ENCODE data around the gene SKI. TPM values are rescaled to one million over a fixed set of nuclear protein-coding genes. Genes with fewer than 3 reads are reported as not detected.

Gene SKI
- total RNA-seq, 1 experiment from 2014 or later: 5.3 TPM

GRCh38 chr1:2194319-2194897 lies 33.7 kb upstream of the SKI start, which contains the start of gene FAAP20:
Gene FAAP20 (minus strand): TSS chr1:2194772. CDS start chr1:2194749, 23 bp downstream.
- peak; percentile 81 for DNase-seq (ENCODE audit: low read depth)

- DNase-seq (ENCODE audit: low read depth): peak; percentile 91
Measured at GRCh38 chr1:2194898-2195673, 33.0 kb upstream of the SKI start.

GRCh38 chr1:2195785-2196184 lies 32.3 kb upstream of the SKI start:
- no peak for DNase-seq (ENCODE audit: low read depth)

- no peak for DNase-seq (ENCODE audit: low read depth)
Measured at GRCh38 chr1:2196901-2197638, 31.0 kb upstream of the SKI start.

- DNase-seq (ENCODE audit: low read depth): no peak
Measured at GRCh38 chr1:2197707-2198165, 30.4 kb upstream of the SKI start.

GRCh38 chr1:2198571-2198970 lies 29.5 kb upstream of the SKI start:
- no peak for DNase-seq (ENCODE audit: low read depth)

- DNase-seq (ENCODE audit: low read depth): no peak
Measured at GRCh38 chr1:2199042-2199810, 28.9 kb upstream of the SKI start.

GRCh38 chr1:2200308-2200943 lies 27.7 kb upstream of the SKI start:
- DNase-seq (ENCODE audit: low read depth): no peak

GRCh38 chr1:2201062-2201461 lies 27.1 kb upstream of the SKI start:
- DNase-seq (ENCODE audit: low read depth): no peak

- no peak for DNase-seq (ENCODE audit: low read depth)
Measured at GRCh38 chr1:2202008-2202575, 26.0 kb upstream of the SKI start.

- no peak for DNase-seq (ENCODE audit: low read depth)
Measured at GRCh38 chr1:2202843-2203601, 25.1 kb upstream of the SKI start.

- DNase-seq (ENCODE audit: low read depth): no peak
Measured at GRCh38 chr1:2203671-2204414, 24.3 kb upstream of the SKI start.

GRCh38 chr1:2204415-2205190 lies 23.5 kb upstream of the SKI start:
- DNase-seq (ENCODE audit: low read depth): peak; percentile 83

- DNase-seq (ENCODE audit: low read depth): peak; percentile 93
Measured at GRCh38 chr1:2205191-2205952, 22.7 kb upstream of the SKI start.

GRCh38 chr1:2206813-2207487 lies 21.2 kb upstream of the SKI start:
- no peak for DNase-seq (ENCODE audit: low read depth)

- DNase-seq (ENCODE audit: low read depth): peak; percentile 95
Measured at GRCh38 chr1:2208309-2209239, 19.5 kb upstream of the SKI start.
